GM18517 (cell line): Measurements from ENCODE around the gene CSN1S1.
A peak's percentile ranks its signal among the peaks of the same experiment; 100 is the strongest.
"Not testable (repeated sequence)": the region's sequence is repeated elsewhere in the genome, so short reads cannot be mapped to it uniquely, and the experiment has no call there.

Source experiments
- ATAC-seq: cut with Tn5 transposase; IDR thresholded peaks from one replicate; pipeline ENCODE4 v1.9.1; 2021; ENCODE audit warnings: mild to moderate bottlenecking, moderate library complexity; ENCODE audit not compliant: unreplicated experiment

CSN1S1 gene, protein sequence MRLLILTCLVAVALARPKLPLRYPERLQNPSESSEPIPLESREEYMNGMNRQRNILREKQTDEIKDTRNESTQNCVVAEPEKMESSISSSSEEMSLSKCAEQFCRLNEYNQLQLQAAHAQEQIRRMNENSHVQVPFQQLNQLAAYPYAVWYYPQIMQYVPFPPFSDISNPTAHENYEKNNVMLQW

GRCh38 chr4:69930768-69931167 lies at the start of gene CSN1S1:
TSS of gene CSN1S1 (plus strand) at chr4:69931068. CDS start at chr4:69932556, 1,488 bp downstream.
- ATAC-seq, result no peak

DNA sequence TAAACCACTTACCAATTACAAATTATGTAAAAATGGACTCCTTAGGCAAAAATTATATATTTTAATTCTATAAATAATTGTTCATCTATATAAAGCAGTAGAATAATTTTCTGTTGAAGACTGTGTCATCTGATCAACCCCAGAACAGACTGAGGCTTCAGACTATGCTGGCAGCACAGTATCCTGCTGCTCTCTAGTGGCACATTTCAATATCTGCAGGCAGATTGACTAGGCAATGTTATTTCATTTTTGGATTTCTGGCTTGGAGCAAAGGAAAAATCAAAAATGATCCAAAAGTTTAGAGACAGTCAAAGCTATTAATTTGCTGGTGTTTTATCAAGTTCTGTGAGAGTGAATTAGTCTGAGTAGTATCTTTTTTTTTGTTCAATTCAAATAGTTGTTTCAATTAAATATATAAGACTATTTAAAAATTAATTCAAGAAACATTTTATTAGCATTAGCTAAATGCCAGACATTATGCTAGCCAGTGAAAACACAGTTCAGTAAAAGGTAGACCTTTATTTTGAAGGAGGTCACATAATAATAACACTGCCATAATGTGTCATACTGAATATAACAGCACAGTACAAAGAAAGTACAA lies 49.6 kb upstream of the CSN1S1 start:
- ATAC-seq, result peak; percentile 84

DNA sequence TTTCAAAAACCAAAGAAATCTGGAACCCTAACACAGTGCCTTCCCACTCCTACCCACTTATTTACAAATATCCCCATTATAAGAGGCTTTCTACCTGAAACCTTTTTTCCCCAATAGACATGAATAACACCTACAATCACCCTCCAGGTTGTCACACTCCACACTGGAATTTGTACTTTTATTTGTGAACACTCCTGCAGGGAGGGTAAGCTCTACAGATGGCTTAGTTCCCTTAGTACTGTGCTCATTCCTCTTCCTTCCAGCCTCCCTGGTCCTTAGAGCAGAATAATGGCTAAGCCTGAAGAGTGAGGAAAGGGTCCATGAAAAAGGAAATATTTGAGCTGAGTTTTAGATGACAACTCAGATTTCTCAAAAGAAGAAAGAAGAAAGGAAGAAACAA lies 48.7 kb upstream of the CSN1S1 start:
- no peak for ATAC-seq

- ATAC-seq, result no peak
These were observed 42.5 kb upstream of the CSN1S1 start for GRCh38 chr4:69888336-69888735.

- ATAC-seq, result no peak
These were observed 36.7 kb upstream of the CSN1S1 start for GRCh38 chr4:69894186-69894585.

- no peak for ATAC-seq
These were observed 36.1 kb upstream of the CSN1S1 start for GRCh38 chr4:69894721-69895120.

- peak; percentile 54 for ATAC-seq
These were observed 34.2 kb upstream of the CSN1S1 start for GRCh38 chr4:69896530-69897116.

- ATAC-seq, result no peak
These were observed 23.7 kb upstream of the CSN1S1 start for GRCh38 chr4:69907151-69907550.

DNA sequence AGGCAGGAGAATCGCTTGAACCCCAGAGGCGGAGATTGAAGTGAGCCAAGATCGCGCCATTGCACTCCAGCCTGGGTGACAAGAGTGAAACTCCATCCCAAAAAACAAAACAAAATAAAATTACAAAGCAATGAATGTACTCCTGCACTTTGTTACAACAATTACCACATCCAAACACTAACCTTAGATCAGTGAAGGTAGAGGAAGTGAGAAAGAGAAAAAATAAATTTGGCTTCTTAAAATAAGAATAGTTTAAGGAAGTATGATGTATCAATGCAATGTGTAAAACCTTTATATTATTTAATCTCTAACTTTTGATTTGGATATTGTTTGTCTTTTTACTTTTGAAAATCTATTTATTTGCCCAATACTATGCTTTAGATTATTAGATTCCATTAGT lies 21.7 kb upstream of the CSN1S1 start:
- no peak for ATAC-seq

- peak; percentile 88 for ATAC-seq
These were observed 20.7 kb upstream of the CSN1S1 start for GRCh38 chr4:69910016-69910782.

- no peak for ATAC-seq
These were observed 10.0 kb upstream of the CSN1S1 start for GRCh38 chr4:69920874-69921273.

DNA sequence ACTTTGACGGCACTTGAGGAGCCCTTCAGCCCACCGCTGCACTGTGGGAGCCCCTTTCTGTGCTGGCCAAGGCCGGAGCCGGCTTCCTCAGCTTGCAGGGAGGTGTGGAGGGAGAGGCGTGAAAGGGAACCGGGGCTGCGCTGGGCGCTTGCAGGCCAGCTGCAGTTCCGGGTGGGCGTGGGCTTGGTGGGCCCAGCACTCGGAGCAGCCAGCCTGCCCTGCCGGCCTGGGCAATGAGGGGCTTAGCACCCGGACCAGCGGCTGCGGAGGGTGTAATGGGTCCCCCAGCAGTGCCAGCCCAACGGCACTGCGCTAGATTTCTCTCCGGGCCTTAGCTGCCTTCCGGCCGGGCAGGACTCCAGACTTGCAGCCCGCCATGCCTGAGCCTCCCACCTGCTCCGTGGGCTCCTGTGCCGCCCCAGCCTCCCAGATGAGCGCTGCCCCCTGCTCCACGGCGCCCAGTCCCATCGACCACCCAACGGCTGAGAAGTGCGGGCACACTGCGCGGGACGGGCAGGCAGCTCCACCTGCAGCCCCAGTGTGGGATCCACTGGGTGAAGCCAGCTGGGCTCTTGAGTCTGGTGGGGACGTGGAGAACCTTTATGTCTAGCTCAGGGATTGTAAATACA lies 7.0 kb upstream of the CSN1S1 start:
- ATAC-seq, result not testable (repeated sequence)

DNA sequence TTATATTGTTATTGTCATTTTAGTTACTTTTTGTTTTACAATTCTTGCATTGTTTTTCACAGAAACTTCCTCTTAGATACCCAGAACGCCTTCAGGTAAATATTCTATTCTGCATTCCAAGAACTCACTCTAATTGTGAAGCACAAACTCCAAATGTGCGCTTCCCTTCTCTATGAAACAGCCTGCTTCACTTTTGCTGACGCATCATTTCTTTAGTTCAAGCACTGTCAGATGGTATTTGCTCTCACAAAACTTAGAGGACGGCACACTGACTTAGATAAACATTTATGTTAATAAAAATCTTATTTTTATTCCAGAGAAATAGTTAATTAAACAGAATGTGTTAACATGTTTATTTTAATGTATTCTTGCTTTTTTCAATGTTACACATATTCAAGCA lies 3.3 kb downstream of the CSN1S1 start:
- ATAC-seq, result no peak

- ATAC-seq, result no peak
These were observed 5.7 kb downstream of the CSN1S1 start for GRCh38 chr4:69936566-69936965.

GRCh38 chr4:69951602-69952001 lies 20.7 kb downstream of the CSN1S1 start:
- ATAC-seq, result no peak

GRCh38 chr4:69957209-69957608 lies 26.3 kb downstream of the CSN1S1 start:
- ATAC-seq, result no peak

GRCh38 chr4:69965628-69966027 lies 34.8 kb downstream of the CSN1S1 start, which contains the start of gene CSN2:
TSS of gene CSN2 (minus strand) at chr4:69965728. CDS start at chr4:69960995, 4,733 bp downstream.
- no peak for ATAC-seq

DNA sequence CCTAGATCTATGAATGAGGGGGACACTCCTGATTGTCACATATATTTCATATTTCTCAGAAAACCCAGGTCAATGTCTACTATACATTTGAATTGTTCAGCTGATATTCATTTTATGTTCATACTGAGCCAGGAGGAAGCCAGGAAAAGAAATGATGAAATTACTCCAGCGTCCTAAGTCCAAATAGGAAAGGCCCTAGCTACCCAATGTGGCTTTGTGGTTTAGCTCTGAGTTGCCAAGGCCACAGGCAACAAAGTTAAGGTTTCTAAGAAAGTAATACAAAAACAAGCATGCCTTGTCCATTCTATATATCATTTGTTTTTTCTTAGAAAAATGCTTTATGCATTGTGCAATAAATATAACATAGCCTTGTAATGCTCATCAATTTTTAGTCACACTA lies 39.2 kb downstream of the CSN1S1 start:
- no peak for ATAC-seq

GRCh38 chr4:69974631-69975030 lies 43.8 kb downstream of the CSN1S1 start:
- no peak for ATAC-seq

DNA sequence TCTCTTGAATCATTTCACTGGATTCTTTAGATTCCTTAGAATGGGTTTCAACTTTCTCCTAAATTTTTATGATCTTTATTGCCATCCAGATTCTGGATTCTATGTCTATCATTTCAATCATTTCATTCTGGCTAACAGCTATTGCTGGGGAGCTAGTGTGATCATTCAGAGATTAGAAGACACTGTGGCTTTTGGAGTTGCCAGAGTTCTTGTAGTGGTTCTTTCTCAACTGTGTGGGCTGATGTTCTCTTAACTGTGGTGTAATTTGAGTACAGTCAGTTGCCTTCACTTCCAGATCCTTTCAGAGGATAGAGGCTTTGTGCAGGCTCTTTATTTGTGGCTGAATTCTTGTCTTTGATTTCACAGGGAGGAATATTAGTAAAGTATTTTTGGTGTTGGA lies 46.7 kb downstream of the CSN1S1 start:
- no peak for ATAC-seq

DNA sequence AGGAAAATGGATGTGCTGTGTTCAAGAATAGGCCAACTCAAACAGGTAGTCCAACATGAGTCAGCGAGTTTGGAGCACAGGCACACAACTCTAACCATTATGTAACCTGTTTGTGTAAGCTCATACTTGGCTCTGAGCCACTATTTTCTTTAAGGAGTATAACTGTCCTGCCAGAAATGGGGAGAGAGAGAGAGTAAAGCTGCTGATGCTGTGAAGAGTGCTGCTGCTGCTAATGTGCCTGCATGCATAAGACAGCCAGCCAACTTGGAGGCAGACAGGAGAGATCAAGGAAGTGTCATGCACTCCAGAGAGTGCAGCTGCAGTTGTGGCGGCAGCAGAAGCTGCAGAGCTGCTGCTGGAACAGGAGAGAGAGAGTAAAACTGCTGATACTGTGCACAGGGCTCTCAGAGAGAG lies 53.2 kb downstream of the CSN1S1 start:
- no peak for ATAC-seq
